Measurements from ENCODE around the gene OPN4. TPM values are rescaled to one million over a fixed set of nuclear protein-coding genes. Genes with fewer than 3 reads are reported as not detected.

OPN4 gene
- total RNA-seq, 1 donor = not detected

- Histone ChIP-seq H3K9me3 (ENCODE audit: low read depth, low read length) (no peaks in the 10 kb centered on the region), H3K27me3 (ENCODE audit: insufficient read depth, low read length) (no peaks in the 10 kb centered on the region), H3K4me3 (ENCODE audit: low read length) (no peak overlapping the region), H3K4me1 (ENCODE audit: insufficient read depth, low read length) (no peaks in the 10 kb centered on the region)
These were observed 968 bp upstream of the OPN4 start for GRCh38 chr10:86653379-86653778.

- no peak overlapping the region for H3K4me3 ChIP-seq (ENCODE audit: low read length)
- no peaks in the 10 kb centered on the region for H3K27me3 ChIP-seq (ENCODE audit: insufficient read depth, low read length)
- H3K9me3 ChIP-seq (ENCODE audit: low read depth, low read length) = no peaks in the 10 kb centered on the region
- no peaks in the 10 kb centered on the region for H3K4me1 ChIP-seq (ENCODE audit: insufficient read depth, low read length)
These were observed 360 bp upstream of the OPN4 start for GRCh38 chr10:86653987-86654386.

GRCh38 chr10:86655173-86655540, 810 bp downstream of the OPN4 start:
- Histone ChIP-seq H3K4me3 (ENCODE audit: low read length) (no peak overlapping the region), H3K27me3 (ENCODE audit: insufficient read depth, low read length) (no peaks in the 10 kb centered on the region), H3K9me3 (ENCODE audit: low read depth, low read length) (no peaks in the 10 kb centered on the region), H3K4me1 (ENCODE audit: insufficient read depth, low read length) (no peaks in the 10 kb centered on the region)

GRCh38 chr10:86655596-86655995, 1.2 kb downstream of the OPN4 start:
- H3K9me3 ChIP-seq (ENCODE audit: low read depth, low read length) = no peaks in the 10 kb centered on the region
- no peaks in the 10 kb centered on the region for H3K4me1 ChIP-seq (ENCODE audit: insufficient read depth, low read length)
- H3K4me3 ChIP-seq (ENCODE audit: low read length) = no peak overlapping the region
- no peaks in the 10 kb centered on the region for H3K27me3 ChIP-seq (ENCODE audit: insufficient read depth, low read length)

GRCh38 chr10:86657011-86657395, 2.7 kb downstream of the OPN4 start:
- H3K4me3 ChIP-seq (ENCODE audit: low read length) = no peak overlapping the region
- H3K9me3 ChIP-seq (ENCODE audit: low read depth, low read length) = no peaks in the 10 kb centered on the region
- no peaks in the 10 kb centered on the region for H3K4me1 ChIP-seq (ENCODE audit: insufficient read depth, low read length)
- no peaks in the 10 kb centered on the region for H3K27me3 ChIP-seq (ENCODE audit: insufficient read depth, low read length)

GRCh38 chr10:86657396-86658011, 3.2 kb downstream of the OPN4 start:
- Histone ChIP-seq H3K4me3 (ENCODE audit: low read length) (no peak overlapping the region), H3K4me1 (ENCODE audit: insufficient read depth, low read length) (no peaks in the 10 kb centered on the region), H3K27me3 (ENCODE audit: insufficient read depth, low read length) (no peaks in the 10 kb centered on the region), H3K9me3 (ENCODE audit: low read depth, low read length) (no peaks in the 10 kb centered on the region)

GRCh38 chr10:86658261-86658741, 4.0 kb downstream of the OPN4 start:
- no peaks in the 10 kb centered on the region for H3K4me1 ChIP-seq (ENCODE audit: insufficient read depth, low read length)
- H3K27me3 ChIP-seq (ENCODE audit: insufficient read depth, low read length) = no peaks in the 10 kb centered on the region
- H3K9me3 ChIP-seq (ENCODE audit: low read depth, low read length) = no peaks in the 10 kb centered on the region
- no peak overlapping the region for H3K4me3 ChIP-seq (ENCODE audit: low read length)

GRCh38 chr10:86658751-86659150, 4.4 kb downstream of the OPN4 start:
- Histone ChIP-seq H3K27me3 (ENCODE audit: insufficient read depth, low read length) (no peaks in the 10 kb centered on the region), H3K9me3 (ENCODE audit: low read depth, low read length) (no peaks in the 10 kb centered on the region), H3K4me3 (ENCODE audit: low read length) (no peak overlapping the region), H3K4me1 (ENCODE audit: insufficient read depth, low read length) (no peaks in the 10 kb centered on the region)

- Histone ChIP-seq H3K4me3 (ENCODE audit: low read length) (no peak overlapping the region), H3K27me3 (ENCODE audit: insufficient read depth, low read length) (no peaks in the 10 kb centered on the region), H3K9me3 (ENCODE audit: low read depth, low read length) (no peaks in the 10 kb centered on the region), H3K4me1 (ENCODE audit: insufficient read depth, low read length) (no peaks in the 10 kb centered on the region)
These were observed 4.9 kb downstream of the OPN4 start for GRCh38 chr10:86659161-86659691.

- no peak overlapping the region for H3K4me3 ChIP-seq (ENCODE audit: low read length)
- no peaks in the 10 kb centered on the region for H3K9me3 ChIP-seq (ENCODE audit: low read depth, low read length)
- no peaks in the 10 kb centered on the region for H3K27me3 ChIP-seq (ENCODE audit: insufficient read depth, low read length)
- no peaks in the 10 kb centered on the region for H3K4me1 ChIP-seq (ENCODE audit: insufficient read depth, low read length)
These were observed 5.5 kb downstream of the OPN4 start for GRCh38 chr10:86659721-86660453.

GRCh38 chr10:86661161-86662025, 7.0 kb downstream of the OPN4 start:
- Histone ChIP-seq H3K9me3 (ENCODE audit: low read depth, low read length) (no peaks in the 10 kb centered on the region), H3K27me3 (ENCODE audit: insufficient read depth, low read length) (no peaks in the 10 kb centered on the region), H3K4me1 (ENCODE audit: insufficient read depth, low read length) (no peaks in the 10 kb centered on the region), H3K4me3 (ENCODE audit: low read length) (no peak overlapping the region)

GRCh38 chr10:86662186-86663045, 8.1 kb downstream of the OPN4 start:
- H3K4me1 ChIP-seq (ENCODE audit: insufficient read depth, low read length) = no peaks in the 10 kb centered on the region
- no peak overlapping the region for H3K4me3 ChIP-seq (ENCODE audit: low read length)
- no peaks in the 10 kb centered on the region for H3K27me3 ChIP-seq (ENCODE audit: insufficient read depth, low read length)
- H3K9me3 ChIP-seq (ENCODE audit: low read depth, low read length) = no peaks in the 10 kb centered on the region

GRCh38 chr10:86663046-86663345, 8.6 kb downstream of the OPN4 start:
- H3K27me3 ChIP-seq (ENCODE audit: insufficient read depth, low read length) = no peaks in the 10 kb centered on the region
- no peak overlapping the region for H3K4me3 ChIP-seq (ENCODE audit: low read length)
- H3K4me1 ChIP-seq (ENCODE audit: insufficient read depth, low read length) = no peaks in the 10 kb centered on the region
- H3K9me3 ChIP-seq (ENCODE audit: low read depth, low read length) = no peaks in the 10 kb centered on the region

- H3K9me3 ChIP-seq (ENCODE audit: low read depth, low read length) = no peaks in the 10 kb centered on the region
- no peaks in the 10 kb centered on the region for H3K27me3 ChIP-seq (ENCODE audit: insufficient read depth, low read length)
- H3K4me1 ChIP-seq (ENCODE audit: insufficient read depth, low read length) = no peaks in the 10 kb centered on the region
- no peak overlapping the region for H3K4me3 ChIP-seq (ENCODE audit: low read length)
These were observed 9.4 kb downstream of the OPN4 start for GRCh38 chr10:86663576-86664339.

All from mononuclear cell (primary cell).